ENCODE results near the gene KCNQ5. TPM values are rescaled to one million over a fixed set of nuclear protein-coding genes. Genes with fewer than 3 reads are reported as not detected.

KCNQ5 gene
- total RNA-seq, 1 experiment from 2014 or later = 9.4 TPM

DNA sequence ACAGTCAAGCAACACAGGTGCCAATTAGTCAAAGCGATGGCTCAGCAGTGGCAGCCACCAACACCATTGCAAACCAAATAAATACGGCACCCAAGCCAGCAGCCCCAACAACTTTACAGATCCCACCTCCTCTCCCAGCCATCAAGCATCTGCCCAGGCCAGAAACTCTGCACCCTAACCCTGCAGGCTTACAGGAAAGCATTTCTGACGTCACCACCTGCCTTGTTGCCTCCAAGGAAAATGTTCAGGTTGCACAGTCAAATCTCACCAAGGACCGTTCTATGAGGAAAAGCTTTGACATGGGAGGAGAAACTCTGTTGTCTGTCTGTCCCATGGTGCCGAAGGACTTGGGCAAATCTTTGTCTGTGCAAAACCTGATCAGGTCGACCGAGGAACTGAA is 572.9 kb downstream of the KCNQ5 start:
- CTCF ChIA-PET = no interaction called here
- no peaks in the 10 kb centered on the region for H3K27me3 ChIP-seq (ENCODE audit: control insufficient read depth, insufficient read depth, low read length)
- intact Hi-C loops (cut with micrococcal nuclease; ENCODE audit: unreplicated experiment) = no loop called here
- no peaks in the 10 kb centered on the region for H3K9me3 ChIP-seq (ENCODE audit: control insufficient read depth, insufficient read depth, low read depth, low read length)
- in situ Hi-C loops (cut with HindIII; ENCODE audit: low pct_unique_long_range_greater_than_20kb, low sequenced_read_pairs) = no loop called here
- POLR2A ChIA-PET = no interaction called here
- no peak overlapping the region for H3K27ac ChIP-seq (ENCODE audit: low read length)
- DNase-seq (ENCODE audit: low read depth, low spot score) (no peak), ATAC-seq (no peak)
- no TSS peak for BruUV-seq (replicated peaks)
- no peaks in the 10 kb centered on the region for H3K4me1 ChIP-seq (ENCODE audit: control insufficient read depth, insufficient read depth, low read length)
- no peaks in the 10 kb centered on the region for H3K36me3 ChIP-seq (ENCODE audit: control insufficient read depth, insufficient read depth, low read length)
- H3K4me3 ChIP-seq (ENCODE audit: low read depth in 2 of 2, low read length in 2 of 2) = no peak overlapping the region
- TF ChIP-seq, protein P1, sequence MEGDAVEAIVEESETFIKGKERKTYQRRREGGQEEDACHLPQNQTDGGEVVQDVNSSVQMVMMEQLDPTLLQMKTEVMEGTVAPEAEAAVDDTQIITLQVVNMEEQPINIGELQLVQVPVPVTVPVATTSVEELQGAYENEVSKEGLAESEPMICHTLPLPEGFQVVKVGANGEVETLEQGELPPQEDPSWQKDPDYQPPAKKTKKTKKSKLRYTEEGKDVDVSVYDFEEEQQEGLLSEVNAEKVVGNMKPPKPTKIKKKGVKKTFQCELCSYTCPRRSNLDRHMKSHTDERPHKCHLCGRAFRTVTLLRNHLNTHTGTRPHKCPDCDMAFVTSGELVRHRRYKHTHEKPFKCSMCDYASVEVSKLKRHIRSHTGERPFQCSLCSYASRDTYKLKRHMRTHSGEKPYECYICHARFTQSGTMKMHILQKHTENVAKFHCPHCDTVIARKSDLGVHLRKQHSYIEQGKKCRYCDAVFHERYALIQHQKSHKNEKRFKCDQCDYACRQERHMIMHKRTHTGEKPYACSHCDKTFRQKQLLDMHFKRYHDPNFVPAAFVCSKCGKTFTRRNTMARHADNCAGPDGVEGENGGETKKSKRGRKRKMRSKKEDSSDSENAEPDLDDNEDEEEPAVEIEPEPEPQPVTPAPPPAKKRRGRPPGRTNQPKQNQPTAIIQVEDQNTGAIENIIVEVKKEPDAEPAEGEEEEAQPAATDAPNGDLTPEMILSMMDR (IDR thresholded peaks at IDR 0.05) = no peak
- TF ChIP-seq, protein P2, sequence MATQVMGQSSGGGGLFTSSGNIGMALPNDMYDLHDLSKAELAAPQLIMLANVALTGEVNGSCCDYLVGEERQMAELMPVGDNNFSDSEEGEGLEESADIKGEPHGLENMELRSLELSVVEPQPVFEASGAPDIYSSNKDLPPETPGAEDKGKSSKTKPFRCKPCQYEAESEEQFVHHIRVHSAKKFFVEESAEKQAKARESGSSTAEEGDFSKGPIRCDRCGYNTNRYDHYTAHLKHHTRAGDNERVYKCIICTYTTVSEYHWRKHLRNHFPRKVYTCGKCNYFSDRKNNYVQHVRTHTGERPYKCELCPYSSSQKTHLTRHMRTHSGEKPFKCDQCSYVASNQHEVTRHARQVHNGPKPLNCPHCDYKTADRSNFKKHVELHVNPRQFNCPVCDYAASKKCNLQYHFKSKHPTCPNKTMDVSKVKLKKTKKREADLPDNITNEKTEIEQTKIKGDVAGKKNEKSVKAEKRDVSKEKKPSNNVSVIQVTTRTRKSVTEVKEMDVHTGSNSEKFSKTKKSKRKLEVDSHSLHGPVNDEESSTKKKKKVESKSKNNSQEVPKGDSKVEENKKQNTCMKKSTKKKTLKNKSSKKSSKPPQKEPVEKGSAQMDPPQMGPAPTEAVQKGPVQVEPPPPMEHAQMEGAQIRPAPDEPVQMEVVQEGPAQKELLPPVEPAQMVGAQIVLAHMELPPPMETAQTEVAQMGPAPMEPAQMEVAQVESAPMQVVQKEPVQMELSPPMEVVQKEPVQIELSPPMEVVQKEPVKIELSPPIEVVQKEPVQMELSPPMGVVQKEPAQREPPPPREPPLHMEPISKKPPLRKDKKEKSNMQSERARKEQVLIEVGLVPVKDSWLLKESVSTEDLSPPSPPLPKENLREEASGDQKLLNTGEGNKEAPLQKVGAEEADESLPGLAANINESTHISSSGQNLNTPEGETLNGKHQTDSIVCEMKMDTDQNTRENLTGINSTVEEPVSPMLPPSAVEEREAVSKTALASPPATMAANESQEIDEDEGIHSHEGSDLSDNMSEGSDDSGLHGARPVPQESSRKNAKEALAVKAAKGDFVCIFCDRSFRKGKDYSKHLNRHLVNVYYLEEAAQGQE (IDR thresholded peaks at IDR 0.05; ENCODE audit: insufficient read depth in 1 of 2, low read depth in 2 of 2, low read length in 1 of 2) = no peak
- TF ChIP-seq POLR2AphosphoS5 (IDR thresholded peaks at IDR 0.05; ENCODE audit: low read depth, low read length) = no peak
- TF ChIP-seq TCF7L2 (IDR thresholded peaks at IDR 0.05; ENCODE audit: low read depth, low read length) = no peak
- TF ChIP-seq SIN3A (IDR thresholded peaks at IDR 0.05; ENCODE audit: borderline replicate concordance, insufficient read depth, low read depth, low read length) = no peak

- ChIA-PET POLR2A (no interaction called here), CTCF (interaction anchor here (0.6 kb wide), 1 partner anchor 68 kb away, joined by 3 read pairs; no protein-coding TSS in a partner anchor)
- intact Hi-C loops (cut with micrococcal nuclease; ENCODE audit: unreplicated experiment) = no loop called here
- BruUV-seq (replicated peaks) = no TSS peak
- TF ChIP-seq, protein P1 (IDR thresholded peaks at IDR 0.05) = no peak
- TF ChIP-seq, protein P2 (IDR thresholded peaks at IDR 0.05; ENCODE audit: insufficient read depth in 1 of 2, low read depth in 2 of 2, low read length in 1 of 2) = no peak
- TF ChIP-seq POLR2AphosphoS5 (IDR thresholded peaks at IDR 0.05; ENCODE audit: low read depth, low read length) (no peak), SIN3A (IDR thresholded peaks at IDR 0.05; ENCODE audit: borderline replicate concordance, insufficient read depth, low read depth, low read length) (no peak), TCF7L2 (IDR thresholded peaks at IDR 0.05; ENCODE audit: low read depth, low read length) (no peak)
- H3K9me3 ChIP-seq (ENCODE audit: control insufficient read depth, insufficient read depth, low read depth, low read length) = no peaks in the 10 kb centered on the region
- H3K36me3 ChIP-seq (ENCODE audit: control insufficient read depth, insufficient read depth, low read length) = no peaks in the 10 kb centered on the region
- H3K4me1 ChIP-seq (ENCODE audit: control insufficient read depth, insufficient read depth, low read length) = no peaks in the 10 kb centered on the region
- ATAC-seq (no peak), DNase-seq (ENCODE audit: low read depth, low spot score) (no peak)
- in situ Hi-C loops (cut with HindIII; ENCODE audit: low pct_unique_long_range_greater_than_20kb, low sequenced_read_pairs) = no loop called here
- H3K27me3 ChIP-seq (ENCODE audit: control insufficient read depth, insufficient read depth, low read length) = no peaks in the 10 kb centered on the region
- H3K4me3 ChIP-seq (ENCODE audit: low read depth in 2 of 2, low read length in 2 of 2) = no peak overlapping the region
- H3K27ac ChIP-seq (ENCODE audit: low read length) = no peak overlapping the region
Measured at GRCh38 chr6:73200247-73200646, 578.4 kb downstream of the KCNQ5 start.

All from Panc1 (cell line).